GM18868 (cell line): ENCODE results near the gene SLC44A3.

Source experiments
- ATAC-seq: cut with Tn5 transposase; IDR thresholded peaks from one replicate; pipeline ENCODE4 v1.9.1; 2021; ENCODE audit warnings: mild to moderate bottlenecking, moderate library complexity; ENCODE audit not compliant: unreplicated experiment

SLC44A3 gene

GRCh38 chr1:94801919-94802546 lies 18.1 kb upstream of the SLC44A3 start:
- peak; percentile 90 for ATAC-seq

DNA sequence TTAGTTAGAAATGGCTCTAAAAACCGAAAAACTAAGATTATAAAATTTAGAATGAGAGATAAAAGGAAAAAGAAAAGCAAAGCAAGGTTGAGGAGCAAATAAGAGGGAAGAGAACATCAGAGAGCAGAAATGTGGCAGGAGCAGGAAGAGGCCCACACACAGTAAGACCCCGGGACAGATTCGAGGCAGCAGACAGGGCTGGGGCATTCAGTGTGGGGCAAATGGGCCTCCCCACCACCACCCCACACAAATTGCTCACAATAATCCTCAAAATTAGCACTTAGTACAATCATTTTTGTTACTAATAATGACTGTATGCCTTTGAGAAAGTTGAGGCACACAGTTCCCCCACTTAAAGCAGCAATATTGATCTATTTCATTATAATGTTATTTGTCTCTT lies 17.1 kb upstream of the SLC44A3 start:
- no peak for ATAC-seq

- no peak for ATAC-seq
Observed at GRCh38 chr1:94803517-94804441, 16.4 kb upstream of the SLC44A3 start.

GRCh38 chr1:94804442-94804837 lies 15.7 kb upstream of the SLC44A3 start:
- ATAC-seq, result no peak

DNA sequence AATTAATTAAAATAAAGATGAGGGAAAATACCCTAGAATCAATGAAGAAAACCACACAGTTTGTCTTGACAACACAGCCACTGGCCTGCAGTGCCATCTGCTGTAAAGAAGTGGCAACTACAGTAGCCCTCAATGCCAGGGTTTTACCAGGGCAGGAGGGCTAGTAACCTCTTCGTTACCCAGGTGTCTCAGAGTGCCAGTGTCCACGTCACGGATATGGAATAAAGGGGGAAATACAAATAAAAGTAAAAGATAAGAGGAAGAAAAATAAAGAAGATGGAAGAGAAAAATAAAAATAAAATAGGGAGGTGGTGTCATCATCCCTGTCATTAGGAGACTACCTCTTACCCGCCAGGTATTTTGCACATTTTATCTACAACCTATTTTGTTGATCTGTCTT lies 14.2 kb upstream of the SLC44A3 start:
- ATAC-seq, result peak; percentile 55

DNA sequence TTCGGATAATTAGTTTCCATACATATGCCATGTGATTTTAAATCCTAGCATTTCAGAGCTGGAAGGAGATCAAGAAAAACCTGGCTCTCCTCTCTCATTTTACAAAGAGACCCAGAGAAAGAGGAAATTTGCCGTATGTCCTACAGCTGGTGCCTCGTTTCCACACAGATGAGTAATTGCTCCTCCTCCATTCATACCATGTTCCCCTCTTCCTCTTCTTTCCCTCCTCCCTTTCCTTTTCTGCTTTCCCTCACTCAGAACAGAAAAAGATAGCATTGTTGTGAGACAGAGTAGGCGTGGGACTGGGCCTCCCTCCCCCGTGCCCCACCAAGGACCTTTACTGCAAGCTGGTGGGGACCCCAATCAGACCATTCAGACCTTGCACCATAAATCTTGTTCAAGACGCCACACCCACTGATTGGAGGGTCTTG lies 13.7 kb upstream of the SLC44A3 start:
- no peak for ATAC-seq

GRCh38 chr1:94807742-94808491 lies 12.2 kb upstream of the SLC44A3 start:
- ATAC-seq, result no peak

- ATAC-seq, result no peak
Observed at GRCh38 chr1:94808669-94809068, 11.5 kb upstream of the SLC44A3 start.

DNA sequence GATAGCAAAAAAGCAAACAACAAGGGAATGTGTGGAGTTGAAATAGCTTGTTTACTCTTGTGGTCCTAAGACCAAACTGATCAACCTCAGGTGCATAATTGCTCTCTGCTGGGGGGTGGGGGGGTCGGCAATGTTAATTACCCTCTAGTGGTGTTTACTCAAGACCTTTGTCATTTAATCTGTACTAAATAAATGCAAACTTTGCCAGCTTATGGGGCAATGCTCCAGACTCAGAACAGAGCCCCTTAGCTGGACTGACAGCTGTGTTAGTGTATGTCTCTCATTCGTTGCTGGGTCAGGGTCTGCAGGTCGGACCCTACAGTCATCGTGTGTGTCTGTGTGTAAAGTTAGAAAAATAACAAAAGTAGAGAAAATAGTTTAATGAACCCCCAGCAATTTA lies 7.2 kb upstream of the SLC44A3 start:
- no peak for ATAC-seq

- no peak for ATAC-seq
Observed at GRCh38 chr1:94816030-94816429, 4.1 kb upstream of the SLC44A3 start.

DNA sequence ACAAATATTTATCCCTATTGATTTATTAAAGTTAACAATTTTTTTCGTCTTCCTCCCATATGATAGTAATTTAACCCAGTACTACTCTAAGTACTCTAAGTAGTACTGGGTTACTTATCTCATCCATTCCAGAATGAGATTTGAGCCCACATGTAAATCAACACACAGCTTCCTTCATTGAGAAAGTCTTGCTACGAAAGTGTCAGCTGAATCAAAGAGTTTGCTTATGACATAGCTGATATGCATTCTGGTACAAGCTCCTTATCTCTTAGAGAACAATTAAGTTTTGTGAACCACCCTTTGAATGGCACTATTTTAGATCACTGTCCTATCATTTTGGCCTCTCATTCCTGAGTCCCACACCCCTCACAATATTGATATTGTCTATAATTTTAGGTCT lies 2.4 kb upstream of the SLC44A3 start:
- ATAC-seq, result no peak

GRCh38 chr1:94819238-94819944 lies 766 bp upstream of the SLC44A3 start:
- ATAC-seq, result no peak

- no peak for ATAC-seq
Observed at GRCh38 chr1:94820936-94821335, 779 bp downstream of the SLC44A3 start.

- ATAC-seq, result no peak
Observed at GRCh38 chr1:94821636-94822305, 1.6 kb downstream of the SLC44A3 start.

GRCh38 chr1:94823116-94823515 lies 3.0 kb downstream of the SLC44A3 start:
- no peak for ATAC-seq

DNA sequence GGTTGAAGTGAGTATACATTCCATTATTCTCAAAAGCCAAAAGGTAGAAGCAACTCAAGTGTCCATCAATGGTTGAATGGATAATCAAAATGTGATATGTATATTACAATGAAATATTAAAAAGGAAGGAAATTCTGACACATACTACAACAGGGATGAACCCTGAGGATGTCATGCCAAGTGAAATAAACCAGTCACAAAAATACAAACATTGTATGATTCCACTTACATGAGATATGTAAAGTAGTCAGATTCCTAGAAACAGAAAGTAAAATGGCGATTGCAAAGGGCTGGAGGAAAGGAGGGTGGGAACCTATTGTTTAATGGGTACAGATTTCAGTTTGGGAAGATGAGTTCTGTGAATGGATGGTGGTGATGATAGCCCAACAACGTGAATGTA lies 5.8 kb downstream of the SLC44A3 start:
- no peak for ATAC-seq

DNA sequence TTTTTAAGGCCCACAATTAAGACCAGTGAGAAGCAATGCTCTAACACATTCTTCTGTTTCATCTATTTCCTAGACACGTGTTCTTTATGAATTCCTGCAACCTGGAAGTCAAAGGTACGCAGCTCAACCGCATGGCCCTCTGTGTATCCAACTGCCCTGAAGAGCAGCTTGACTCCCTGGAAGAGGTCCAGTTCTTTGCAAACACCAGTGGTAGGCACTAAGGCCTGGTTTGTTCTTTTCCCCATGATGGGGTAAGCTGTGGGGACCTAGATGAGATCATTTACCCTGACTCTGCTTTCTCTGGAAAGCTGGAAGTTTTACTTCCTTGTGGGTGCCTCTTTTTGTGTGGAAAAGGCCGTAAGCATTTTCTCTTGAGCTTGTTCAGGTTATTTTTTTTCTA lies 7.3 kb downstream of the SLC44A3 start:
- no peak for ATAC-seq

GRCh38 chr1:94828251-94828650 lies 8.1 kb downstream of the SLC44A3 start:
- ATAC-seq, result no peak

DNA sequence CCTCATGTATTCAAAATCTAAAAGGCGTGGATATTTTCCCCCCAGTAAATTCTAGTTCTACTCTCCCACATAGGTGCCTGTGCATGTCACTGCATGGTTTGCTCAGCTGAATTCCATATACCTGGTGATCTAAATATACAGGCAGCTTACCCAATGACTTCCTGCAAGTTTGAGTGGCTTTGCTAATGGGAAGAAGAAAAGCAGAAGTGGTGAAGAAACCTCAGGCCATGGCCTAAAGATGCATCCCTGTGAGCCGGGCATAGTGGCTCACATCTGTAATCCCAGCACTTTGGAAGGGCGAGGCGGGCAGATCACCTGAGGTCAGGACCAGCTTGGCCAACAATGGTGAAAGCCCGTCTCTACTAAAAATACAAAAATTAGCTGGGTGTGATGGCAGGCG lies 11.5 kb downstream of the SLC44A3 start:
- peak; percentile 58 for ATAC-seq

GRCh38 chr1:94832446-94832845 lies 12.3 kb downstream of the SLC44A3 start:
- ATAC-seq, result no peak
